Adrenal gland (tissue), 5 donors: ENCODE results near the gene FNDC3B.

Experiments
- CTCF ChIP-seq, 6 experiments: fragments of 450-650 bp in 4 of 6; fragments of 200-600 bp in 2 of 6; sonication (generic) in 1 of 6; IDR thresholded peaks; 1 replicate in 5 of 6; 2 replicates in 1 of 6; pipeline versions ENCODE4 v1.5.1 to v1.8.0; 2016 to 2021; ENCODE audit warnings: antibody characterized with exemption in 6 of 6, mild to moderate bottlenecking in 2 of 6, moderate library complexity in 1 of 6
- POLR2A ChIP-seq, 2 donors: fragments of 450-650 bp; IDR thresholded peaks; one replicate each; pipeline ENCODE4 v1.6.1; 2017; ENCODE audit warnings: antibody characterized with exemption in 2 of 2, mild to moderate bottlenecking in 2 of 2, moderate library complexity in 1 of 2
- donor health status: DM: no; HTN: no; CAD: no.

GRCh38 chr3:172087602-172088580 is 48.5 kb downstream of the FNDC3B start:
- no peak for TF ChIP-seq CTCF (IDR thresholded peaks at IDR 0.05)
- no peak for TF ChIP-seq POLR2A (IDR thresholded peaks at IDR 0.05)
